HG02840 (cell line): Measurements from ENCODE around the gene AP4S1.

Experiments
- ATAC-seq: cut with Tn5 transposase; IDR thresholded peaks from one replicate; pipeline ENCODE4 v1.9.1; 2021; ENCODE audit warnings: mild to moderate bottlenecking, moderate library complexity, moderate number of reproducible peaks; ENCODE audit not compliant: unreplicated experiment, low FRiP score

Gene AP4S1

DNA sequence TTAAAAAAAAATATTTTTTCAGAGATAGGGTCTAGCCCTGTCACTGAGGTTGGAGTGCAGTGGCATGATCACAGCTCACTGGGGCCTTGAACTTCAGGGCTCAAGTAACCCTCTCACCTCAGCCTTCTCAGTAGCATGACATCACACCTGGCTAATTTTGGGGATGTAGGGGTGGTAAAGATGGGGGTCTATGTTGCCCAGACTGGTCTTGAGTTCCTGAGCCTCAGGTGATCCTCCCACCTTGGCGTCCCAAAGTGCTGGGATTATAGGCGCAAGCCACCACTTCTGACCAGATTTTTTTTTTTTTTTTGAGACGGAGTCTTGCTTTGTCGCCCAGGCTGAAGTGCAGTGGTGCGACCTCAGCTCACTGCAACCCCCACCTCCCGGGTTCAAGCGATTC is 101.2 kb downstream of the AP4S1 start:
- ATAC-seq = no peak

DNA sequence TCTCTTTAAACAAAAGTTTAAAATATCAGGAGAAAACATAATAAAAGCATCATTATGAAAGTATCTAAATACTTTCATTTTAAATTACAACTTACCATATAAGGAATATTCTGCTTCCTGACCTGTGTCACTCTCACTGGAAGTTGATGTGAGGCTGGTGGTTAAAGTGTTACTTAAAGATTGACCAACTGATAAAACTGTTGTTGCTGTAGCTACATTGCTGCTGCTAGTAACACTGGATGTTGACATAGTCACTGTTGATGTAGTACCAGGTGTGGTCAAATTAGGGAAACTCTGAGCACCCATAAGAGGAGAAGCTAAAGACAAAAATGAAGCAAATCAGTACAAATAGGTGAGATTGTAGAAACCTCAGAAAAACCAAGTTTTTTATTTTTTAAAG is 102.2 kb downstream of the AP4S1 start:
- no peak for ATAC-seq

- ATAC-seq = no peak
Measured at GRCh38 chr14:31128601-31129526, 103.4 kb downstream of the AP4S1 start.

DNA sequence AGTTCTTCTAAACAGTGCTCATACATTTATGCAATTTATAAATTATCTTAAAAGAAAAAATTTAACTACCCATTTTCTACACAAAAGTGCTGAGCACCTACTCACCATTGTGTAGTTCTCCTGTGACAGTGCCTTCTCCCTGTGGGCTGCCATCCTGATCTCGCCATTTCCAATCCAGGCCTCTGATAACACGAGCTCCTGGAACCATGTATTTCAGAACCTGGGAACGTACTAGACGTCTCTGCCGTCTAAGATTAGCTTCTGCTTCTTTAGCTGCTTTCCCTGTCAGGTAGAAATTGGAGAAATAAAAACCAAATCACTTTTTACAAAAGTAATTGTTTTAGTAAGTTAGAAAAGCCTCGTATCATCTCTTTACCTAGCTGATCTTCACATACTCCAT is 107.7 kb downstream of the AP4S1 start:
- ATAC-seq = no peak

DNA sequence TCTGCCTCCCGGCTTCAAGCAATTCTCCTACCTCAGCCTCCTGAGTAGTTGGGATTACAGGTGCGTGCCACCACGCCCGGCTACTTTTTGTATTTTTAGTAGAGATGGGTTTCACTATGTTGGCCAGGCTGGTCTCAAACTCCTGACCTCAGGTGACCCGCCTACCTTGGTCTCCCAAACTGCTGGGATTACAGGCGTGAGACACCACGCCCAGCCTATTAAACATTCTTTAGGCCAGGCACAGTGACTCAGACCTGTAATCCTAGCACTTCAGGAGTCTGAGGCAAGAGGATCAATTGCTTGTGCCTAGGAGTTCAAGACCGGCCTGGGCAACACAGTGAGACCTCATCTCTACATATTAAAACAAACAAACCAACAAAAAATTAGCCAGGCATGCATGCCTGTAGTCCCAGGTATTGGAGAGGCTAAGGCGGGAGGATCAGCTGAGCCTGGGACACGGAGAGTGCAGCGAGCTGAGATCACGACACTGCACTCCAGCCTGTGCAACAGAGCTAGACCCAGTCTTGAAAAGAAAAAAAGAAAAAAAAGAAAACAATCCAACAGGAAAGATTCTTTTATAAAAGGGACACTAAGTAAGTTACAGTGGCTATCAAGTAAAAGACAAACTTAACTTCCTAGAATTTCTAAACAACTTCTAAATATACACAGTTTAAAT is 111.9 kb downstream of the AP4S1 start:
- ATAC-seq = no peak

DNA sequence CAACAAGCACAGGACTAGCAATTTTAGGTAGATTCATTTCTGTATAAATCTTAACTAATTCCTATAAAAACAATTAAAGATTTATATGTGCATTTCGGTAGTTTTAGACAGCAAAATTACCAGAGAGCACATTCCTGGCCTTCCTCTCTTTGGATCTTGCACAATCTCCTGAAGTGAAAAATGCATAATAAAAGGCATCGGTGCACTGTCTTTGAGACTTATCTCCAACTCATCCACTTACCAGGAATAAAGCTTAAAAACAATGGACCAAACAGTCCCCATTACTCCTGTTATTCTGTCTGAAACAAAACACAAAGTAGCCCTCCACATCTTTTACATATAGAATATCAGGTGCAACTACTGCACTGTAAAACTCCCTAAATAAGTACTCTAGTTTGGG is 112.9 kb downstream of the AP4S1 start:
- ATAC-seq = no peak

GRCh38 chr14:31139301-31139847 is 113.9 kb downstream of the AP4S1 start:
- no peak for ATAC-seq

- no peak for ATAC-seq
Measured at GRCh38 chr14:31142455-31143087, 117.1 kb downstream of the AP4S1 start.
